ENCODE results near the gene CILP.

Gene CILP

GRCh38 chr15:65221697-65222096 is 10.4 kb upstream of the CILP start:
- DNase-seq (ENCODE audit: low spot score): no peak

GRCh38 chr15:65219137-65219536 is 7.9 kb upstream of the CILP start:
- no peak for DNase-seq (ENCODE audit: low spot score)

- DNase-seq (ENCODE audit: low spot score): no peak
These were observed 6.5 kb upstream of the CILP start for GRCh38 chr15:65217526-65218482.

- no peak for DNase-seq (ENCODE audit: low spot score)
These were observed 4.2 kb upstream of the CILP start for GRCh38 chr15:65215496-65215895.

- DNase-seq (ENCODE audit: low spot score): no peak
These were observed 2.7 kb upstream of the CILP start for GRCh38 chr15:65214010-65214409.

GRCh38 chr15:65213241-65213640 is 2.0 kb upstream of the CILP start:
- DNase-seq (ENCODE audit: low spot score): no peak

GRCh38 chr15:65212097-65212496 is 824 bp upstream of the CILP start:
- peak; percentile 86 for DNase-seq (ENCODE audit: low spot score)

GRCh38 chr15:65211482-65211982 is 259 bp upstream of the CILP start:
- peak; percentile 47 for DNase-seq (ENCODE audit: low spot score)

- no peak for DNase-seq (ENCODE audit: low spot score)
These were observed 1.3 kb downstream of the CILP start for GRCh38 chr15:65209701-65210643.

GRCh38 chr15:65208647-65209046 is 2.6 kb downstream of the CILP start:
- no peak for DNase-seq (ENCODE audit: low spot score)

- DNase-seq (ENCODE audit: low spot score): peak; percentile 2
These were observed 3.9 kb downstream of the CILP start for GRCh38 chr15:65207280-65207840.

GRCh38 chr15:65206750-65207149 is 4.5 kb downstream of the CILP start:
- DNase-seq (ENCODE audit: low spot score): peak; percentile 2

GRCh38 chr15:65204931-65205660 is 6.2 kb downstream of the CILP start:
- peak; percentile 7 for DNase-seq (ENCODE audit: low spot score)

GRCh38 chr15:65204236-65204930 is 6.9 kb downstream of the CILP start:
- DNase-seq (ENCODE audit: low spot score): peak; percentile 33

- peak; percentile 2 for DNase-seq (ENCODE audit: low spot score)
These were observed 9.4 kb downstream of the CILP start for GRCh38 chr15:65201918-65202317.

- DNase-seq (ENCODE audit: low spot score): no peak
These were observed 12.7 kb downstream of the CILP start for GRCh38 chr15:65198571-65198970.

- DNase-seq (ENCODE audit: low spot score): peak; percentile 2
These were observed 14.0 kb downstream of the CILP start for GRCh38 chr15:65197337-65197645.

- DNase-seq (ENCODE audit: low spot score): peak; percentile 59
These were observed 14.5 kb downstream of the CILP start for GRCh38 chr15:65196637-65197336.

- peak; percentile 2 for DNase-seq (ENCODE audit: low spot score)
These were observed 15.7 kb downstream of the CILP start for GRCh38 chr15:65195548-65195923.

- DNase-seq (ENCODE audit: low spot score): peak; percentile 28
These were observed 16.3 kb downstream of the CILP start for GRCh38 chr15:65194826-65195547.

Data from iPS-NIHi11 (cell line).